Measurements from ENCODE around the gene HCN1. TPM values are rescaled to one million over a fixed set of nuclear protein-coding genes. Genes with fewer than 3 reads are reported as not detected.
"Not testable (repeated sequence)": the region's sequence is repeated elsewhere in the genome, so short reads cannot be mapped to it uniquely, and the experiment has no call there.

The HCN1 gene
- total RNA-seq, 6 experiments from 2014 or later: not detected

- Mint-ChIP-seq H3K4me1 (ENCODE audit: low read depth) (no peaks in the 10 kb centered on the region), H3K9me3 (peaks cover 18% of the 10 kb centered on the region), H3K27ac (no peak overlapping the region), H3K4me3 (no peak overlapping the region), H3K27me3 (ENCODE audit: insufficient read depth) (no peaks in the 10 kb centered on the region), H3K36me3 (ENCODE audit: low read depth) (no peaks in the 10 kb centered on the region; the same call in 1 of the 2 replicates)
- no peak for TF ChIP-seq CTCF (IDR thresholded peaks at IDR 0.05)
- no peak for DNase-seq
Observed at GRCh38 chr5:45336464-45336863, 359.7 kb downstream of the HCN1 start.

- Mint-ChIP-seq H3K36me3 (ENCODE audit: low read depth) (no peaks in the 10 kb centered on the region; the same call in 1 of the 2 replicates), H3K4me1 (ENCODE audit: low read depth) (no peaks in the 10 kb centered on the region), H3K27me3 (ENCODE audit: insufficient read depth) (no peaks in the 10 kb centered on the region), H3K27ac (no peak overlapping the region), H3K9me3 (peaks cover 13% of the 10 kb centered on the region), H3K4me3 (no peak overlapping the region)
- no peak for TF ChIP-seq CTCF (IDR thresholded peaks at IDR 0.05)
- DNase-seq: no peak
Observed at GRCh38 chr5:45335978-45336377, 360.2 kb downstream of the HCN1 start.

GRCh38 chr5:45335346-45335745 lies 360.8 kb downstream of the HCN1 start:
- Mint-ChIP-seq H3K9me3 (peaks cover 10% of the 10 kb centered on the region), H3K36me3 (ENCODE audit: low read depth) (no peaks in the 10 kb centered on the region), H3K4me3 (no peak overlapping the region), H3K4me1 (ENCODE audit: low read depth) (no peaks in the 10 kb centered on the region), H3K27ac (no peak overlapping the region), H3K27me3 (ENCODE audit: insufficient read depth) (no peaks in the 10 kb centered on the region)
- no peak for DNase-seq
- TF ChIP-seq CTCF (IDR thresholded peaks at IDR 0.05): no peak

- Mint-ChIP-seq H3K9me3 (peaks cover 10% of the 10 kb centered on the region), H3K4me3 (no peak overlapping the region), H3K27me3 (ENCODE audit: insufficient read depth) (no peaks in the 10 kb centered on the region), H3K27ac (no peak overlapping the region), H3K36me3 (ENCODE audit: low read depth) (no peaks in the 10 kb centered on the region), H3K4me1 (ENCODE audit: low read depth) (no peaks in the 10 kb centered on the region)
- no peak for TF ChIP-seq CTCF (IDR thresholded peaks at IDR 0.05)
- no peak for DNase-seq
Observed at GRCh38 chr5:45334939-45335338, 361.2 kb downstream of the HCN1 start.

- peaks cover 67% of the 10 kb centered on the region for H3K9me3 Mint-ChIP-seq
- H3K4me3 Mint-ChIP-seq; H3K27me3 Mint-ChIP-seq (ENCODE audit: insufficient read depth); H3K27ac Mint-ChIP-seq; H3K4me1 Mint-ChIP-seq (ENCODE audit: low read depth); H3K36me3 Mint-ChIP-seq (ENCODE audit: low read depth); DNase-seq: not testable (repeated sequence)
Observed at GRCh38 chr5:45312627-45313026, 383.6 kb downstream of the HCN1 start.

- Mint-ChIP-seq H3K4me3 (no peak overlapping the region), H3K36me3 (ENCODE audit: low read depth) (no peaks in the 10 kb centered on the region), H3K27me3 (ENCODE audit: insufficient read depth) (no peaks in the 10 kb centered on the region), H3K27ac (no peak overlapping the region), H3K4me1 (ENCODE audit: low read depth) (no peaks in the 10 kb centered on the region), H3K9me3 (peaks cover 25% of the 10 kb centered on the region)
- DNase-seq: no peak
- no peak for TF ChIP-seq CTCF (IDR thresholded peaks at IDR 0.05)
Observed at GRCh38 chr5:45295231-45295630, 400.9 kb downstream of the HCN1 start.
